ENCODE measurements around the gene GTF2H3.

GTF2H3 gene

DNA sequence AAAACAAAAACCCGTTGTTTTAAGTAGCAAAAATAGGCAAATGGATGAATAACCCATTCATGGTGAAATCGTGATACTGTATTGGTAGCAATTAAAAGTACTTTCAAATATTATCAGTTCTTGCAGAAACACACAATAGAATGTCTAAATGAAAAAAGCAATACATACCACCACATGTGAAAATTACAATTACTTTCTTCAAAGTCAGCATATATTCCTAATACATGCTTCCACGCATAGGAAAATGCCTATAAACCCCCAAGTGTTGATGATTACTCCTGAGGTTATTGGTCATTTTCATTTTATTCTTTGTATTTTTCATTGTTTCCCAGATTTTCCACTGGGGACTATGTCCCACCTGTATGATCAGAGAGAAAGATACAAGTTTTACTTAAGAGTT is 16.5 kb upstream of the GTF2H3 start:
- Histone ChIP-seq H3K4me1 (ENCODE audit: insufficient read depth, low read length) (no peaks in the 10 kb centered on the region), H3K9me3 (ENCODE audit: control insufficient read depth, insufficient read depth, low read length) (no peaks in the 10 kb centered on the region), H3K36me3 (ENCODE audit: insufficient read depth, low read length) (peaks cover 71% of the 10 kb centered on the region), H3K9ac (ENCODE audit: low read depth, low read length) (no peak overlapping the region)

DNA sequence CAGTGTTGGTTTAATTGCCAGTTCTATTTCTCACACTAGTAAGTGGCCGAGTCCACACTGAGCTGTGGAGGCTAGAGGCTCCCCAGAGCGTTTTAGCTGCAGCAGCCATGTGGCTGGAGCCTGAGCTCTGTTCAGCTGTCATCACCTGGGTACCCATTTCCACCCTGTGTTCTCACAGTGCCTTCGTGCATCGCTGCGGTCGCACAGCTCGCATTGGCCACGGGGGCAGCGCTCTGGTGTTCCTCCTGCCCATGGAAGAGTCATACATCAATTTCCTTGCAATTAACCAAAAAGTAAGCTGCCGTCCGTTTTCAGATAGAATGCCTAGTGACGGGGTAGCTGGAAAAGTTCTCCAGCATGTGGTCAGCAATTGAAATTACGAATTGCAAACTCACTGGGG is 16.0 kb upstream of the GTF2H3 start:
- Histone ChIP-seq H3K9ac (ENCODE audit: low read depth, low read length) (no peak overlapping the region), H3K36me3 (ENCODE audit: insufficient read depth, low read length) (peaks cover 70% of the 10 kb centered on the region), H3K4me1 (ENCODE audit: insufficient read depth, low read length) (no peaks in the 10 kb centered on the region), H3K9me3 (ENCODE audit: control insufficient read depth, insufficient read depth, low read length) (no peaks in the 10 kb centered on the region)

DNA sequence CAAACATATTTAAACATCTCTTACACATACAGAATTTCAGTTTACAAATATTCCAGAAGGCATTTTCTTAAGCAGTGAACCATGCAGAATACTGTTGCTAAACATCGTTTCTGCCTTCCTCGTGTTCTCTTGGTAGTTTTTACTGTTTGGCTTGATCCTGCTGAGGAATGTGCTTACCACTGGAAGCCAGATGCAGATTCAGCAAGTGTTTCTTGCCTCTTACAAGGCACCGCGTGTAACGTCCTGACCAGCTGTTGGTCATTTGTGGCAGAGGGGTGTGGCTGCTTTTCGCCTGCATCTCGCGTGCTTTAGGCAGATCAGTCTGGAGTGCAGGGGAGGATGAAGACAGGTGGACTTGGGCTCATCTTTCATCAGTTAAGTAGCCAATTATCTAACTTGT is 12.5 kb upstream of the GTF2H3 start:
- no peaks in the 10 kb centered on the region for H3K9me3 ChIP-seq (ENCODE audit: control insufficient read depth, insufficient read depth, low read length)
- H3K4me1 ChIP-seq (ENCODE audit: insufficient read depth, low read length) = no peaks in the 10 kb centered on the region
- no peak overlapping the region for H3K9ac ChIP-seq (ENCODE audit: low read depth, low read length)
- peaks cover 58% of the 10 kb centered on the region for H3K36me3 ChIP-seq (ENCODE audit: insufficient read depth, low read length)

DNA sequence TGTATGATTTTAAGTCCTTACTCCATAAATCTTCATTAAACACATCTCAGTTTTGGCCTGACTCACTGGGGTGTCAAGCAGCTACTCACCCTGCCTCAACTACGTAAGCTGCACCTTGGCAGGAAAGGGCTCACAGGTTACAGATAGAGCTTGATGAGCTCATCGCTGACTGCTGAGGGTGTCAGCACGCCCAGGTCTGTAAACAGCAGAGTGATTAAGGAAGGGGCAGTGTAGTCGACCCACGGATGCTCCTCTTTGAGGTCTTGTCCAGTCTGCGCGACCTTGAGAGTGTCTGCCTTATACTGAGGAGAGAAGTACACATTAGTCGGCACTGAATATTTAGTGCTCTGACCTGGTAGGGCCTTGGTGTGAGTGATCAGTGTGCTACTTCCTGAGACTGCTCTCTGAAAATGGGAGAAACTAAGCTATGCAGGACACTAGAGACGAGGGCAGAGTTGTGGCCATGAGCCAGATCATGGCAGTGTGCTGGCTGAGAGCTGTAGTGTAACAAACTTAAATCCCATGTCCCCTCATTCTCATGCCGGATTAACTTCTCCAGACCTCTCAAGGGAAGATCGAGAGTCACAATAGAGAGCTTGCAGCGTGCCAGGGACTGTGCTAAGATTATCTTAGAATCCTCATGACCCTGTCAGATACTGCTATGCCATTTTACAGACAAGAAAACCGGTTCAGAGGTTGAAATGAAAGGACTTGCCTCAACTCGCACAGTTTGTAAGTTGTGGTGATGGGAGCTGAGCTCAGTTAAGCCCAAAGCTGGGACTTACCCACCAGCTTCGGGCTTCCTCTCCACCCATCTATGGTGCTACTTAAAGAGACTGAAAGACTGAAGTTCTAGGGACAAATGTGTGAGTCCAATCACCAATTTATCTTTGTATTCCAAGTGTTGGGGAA is 11.8 kb upstream of the GTF2H3 start:
- H3K9me3 ChIP-seq (ENCODE audit: control insufficient read depth, insufficient read depth, low read length) = no peaks in the 10 kb centered on the region
- no peak overlapping the region for H3K9ac ChIP-seq (ENCODE audit: low read depth, low read length)
- H3K4me1 ChIP-seq (ENCODE audit: insufficient read depth, low read length) = no peaks in the 10 kb centered on the region
- H3K36me3 ChIP-seq (ENCODE audit: insufficient read depth, low read length) = peaks cover 51% of the 10 kb centered on the region

DNA sequence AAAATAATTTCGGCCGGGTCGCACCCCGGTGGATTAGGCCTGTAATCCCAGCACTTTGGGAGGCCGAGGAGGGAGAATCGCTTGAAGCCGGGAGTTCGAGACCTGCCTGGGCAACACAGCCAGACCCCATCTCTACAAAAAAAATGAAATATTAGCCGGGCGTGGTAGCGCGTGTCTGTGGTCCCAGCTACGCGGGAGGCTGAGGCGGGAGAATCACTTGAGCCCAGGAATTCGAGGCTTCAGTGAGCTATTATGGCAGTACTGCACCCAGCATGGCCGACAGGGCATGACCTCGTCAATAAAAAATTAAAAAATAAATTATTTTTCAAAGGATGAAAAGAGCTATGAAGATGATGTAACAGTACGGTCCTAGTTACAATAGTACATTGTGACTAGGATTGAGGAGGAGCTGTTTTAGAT is 523 bp downstream of the GTF2H3 start:
- H3K9me3 ChIP-seq (ENCODE audit: control insufficient read depth, insufficient read depth, low read length) = no peaks in the 10 kb centered on the region
- peak overlapping the region; percentile 96 for H3K9ac ChIP-seq (ENCODE audit: low read depth, low read length)
- H3K4me1 ChIP-seq (ENCODE audit: insufficient read depth, low read length) = peaks cover 5% of the 10 kb centered on the region; the same call in 1 of the 2 replicates
- H3K36me3 ChIP-seq (ENCODE audit: insufficient read depth, low read length) = peaks cover 17% of the 10 kb centered on the region

DNA sequence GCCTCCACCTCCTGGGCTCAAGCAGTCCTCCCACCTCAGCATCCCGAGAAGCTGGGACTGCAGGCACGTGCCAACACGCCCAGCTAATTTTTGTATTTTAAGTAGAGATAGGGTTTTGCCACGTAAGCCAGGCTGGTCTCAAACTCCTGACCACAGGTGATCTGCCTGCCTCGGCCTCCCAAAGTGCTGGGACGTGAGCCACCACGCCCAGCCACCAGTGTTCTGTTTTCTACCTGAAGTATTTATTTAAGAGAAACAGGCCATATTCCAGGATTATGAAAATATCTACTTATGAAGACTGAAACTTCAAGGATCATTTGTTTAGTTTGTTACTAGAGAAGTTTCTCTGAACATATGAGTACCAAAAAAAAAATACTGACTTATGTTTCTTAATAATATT is 10.3 kb downstream of the GTF2H3 start:
- Histone ChIP-seq H3K9me3 (ENCODE audit: control insufficient read depth, insufficient read depth, low read length) (no peaks in the 10 kb centered on the region), H3K36me3 (ENCODE audit: insufficient read depth, low read length) (peaks cover 14% of the 10 kb centered on the region), H3K4me1 (ENCODE audit: insufficient read depth, low read length) (no peaks in the 10 kb centered on the region), H3K9ac (ENCODE audit: low read depth, low read length) (no peak overlapping the region)

DNA sequence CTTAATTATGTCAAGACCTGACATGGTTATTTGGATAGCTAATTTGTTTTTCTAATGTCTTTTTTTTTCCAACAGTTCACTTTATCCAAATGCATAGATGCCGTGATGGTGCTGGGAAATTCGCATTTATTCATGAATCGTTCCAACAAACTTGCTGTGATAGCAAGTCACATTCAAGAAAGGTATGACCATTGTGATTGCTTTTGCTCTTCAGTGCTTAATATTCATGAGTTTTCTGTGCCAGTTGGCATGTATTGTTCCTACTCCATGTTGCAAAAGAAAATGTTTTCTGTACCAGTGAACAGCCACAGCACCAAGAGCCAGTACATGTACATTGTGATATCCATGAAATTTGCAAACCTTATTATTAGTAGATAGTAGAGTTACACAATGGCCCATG is 11.8 kb downstream of the GTF2H3 start:
- Histone ChIP-seq H3K36me3 (ENCODE audit: insufficient read depth, low read length) (peaks cover 18% of the 10 kb centered on the region), H3K9me3 (ENCODE audit: control insufficient read depth, insufficient read depth, low read length) (no peaks in the 10 kb centered on the region), H3K4me1 (ENCODE audit: insufficient read depth, low read length) (no peaks in the 10 kb centered on the region), H3K9ac (ENCODE audit: low read depth, low read length) (no peak overlapping the region)

DNA sequence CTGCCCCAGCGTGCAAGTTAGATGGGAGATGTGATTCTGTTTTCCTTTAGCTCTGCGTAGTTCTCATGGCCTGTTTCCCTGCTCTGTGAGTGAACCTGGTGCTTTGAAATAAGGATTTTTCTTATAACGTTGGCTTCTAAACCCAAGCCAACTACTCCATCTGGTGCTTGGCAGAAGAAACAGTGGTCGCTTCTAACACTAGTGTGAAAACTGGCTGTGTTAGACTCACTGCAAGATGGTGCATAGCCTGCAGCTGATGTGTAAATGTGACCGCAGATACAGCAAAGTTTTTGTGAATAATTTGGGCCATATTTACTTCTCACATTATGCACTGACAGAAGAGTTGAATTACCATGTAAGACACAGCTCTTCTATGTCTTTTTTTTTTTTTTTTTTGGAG is 12.2 kb downstream of the GTF2H3 start:
- Histone ChIP-seq H3K9ac (ENCODE audit: low read depth, low read length) (no peak overlapping the region), H3K36me3 (ENCODE audit: insufficient read depth, low read length) (peaks cover 21% of the 10 kb centered on the region), H3K9me3 (ENCODE audit: control insufficient read depth, insufficient read depth, low read length) (no peaks in the 10 kb centered on the region), H3K4me1 (ENCODE audit: insufficient read depth, low read length) (no peaks in the 10 kb centered on the region)

DNA sequence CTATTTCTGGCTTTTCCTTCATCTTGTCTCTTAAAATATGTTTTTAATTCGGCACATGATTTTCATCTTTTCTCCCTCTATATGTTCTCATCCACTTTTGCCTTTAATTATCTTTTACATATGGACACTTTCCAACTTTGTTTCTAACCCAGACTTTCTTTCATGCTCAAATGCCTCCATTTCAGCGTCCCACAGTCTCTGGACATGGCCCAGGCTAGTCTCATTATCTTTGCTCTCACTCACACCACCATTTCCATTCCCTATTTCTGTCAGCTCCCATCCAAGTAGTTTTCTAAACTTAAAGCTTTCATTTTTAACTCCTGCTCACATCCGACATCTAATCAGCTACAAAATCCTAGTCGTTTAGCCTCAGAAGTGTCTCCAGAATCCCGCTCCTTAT is 14.8 kb downstream of the GTF2H3 start:
- Histone ChIP-seq H3K4me1 (ENCODE audit: insufficient read depth, low read length) (no peaks in the 10 kb centered on the region), H3K36me3 (ENCODE audit: insufficient read depth, low read length) (peaks cover 25% of the 10 kb centered on the region), H3K9ac (ENCODE audit: low read depth, low read length) (no peak overlapping the region), H3K9me3 (ENCODE audit: control insufficient read depth, insufficient read depth, low read length) (no peaks in the 10 kb centered on the region)

DNA sequence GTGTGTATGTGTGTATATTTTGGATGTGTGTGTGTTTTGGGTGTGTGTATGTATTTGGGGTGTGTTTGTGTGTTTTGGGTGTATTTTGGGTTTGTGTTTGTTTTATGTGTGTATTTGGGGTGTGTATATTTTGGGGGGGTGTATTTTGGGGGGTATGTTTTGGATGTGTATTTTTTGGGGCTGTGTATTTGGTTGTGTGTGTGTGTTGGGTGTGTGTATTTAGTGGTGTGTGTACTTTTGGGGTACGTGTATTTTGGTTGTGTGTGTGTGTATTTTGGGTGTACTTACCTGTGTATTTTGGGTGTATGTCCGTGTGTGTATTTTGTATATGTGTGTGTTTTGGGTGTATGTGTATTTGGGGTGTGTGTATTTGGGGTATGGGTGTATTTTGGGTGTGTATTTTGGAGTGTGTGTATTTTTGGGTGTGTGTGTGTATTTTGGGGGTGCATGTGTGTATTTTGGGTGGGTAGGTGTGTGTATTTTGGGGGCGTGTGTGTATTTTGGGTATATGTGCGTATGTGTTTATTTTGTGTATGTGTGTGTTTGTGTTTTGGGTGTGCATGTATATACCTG is 20.6 kb downstream of the GTF2H3 start:
- Histone ChIP-seq H3K9ac (ENCODE audit: low read depth, low read length) (no peak overlapping the region), H3K4me1 (ENCODE audit: insufficient read depth, low read length) (no peaks in the 10 kb centered on the region), H3K9me3 (ENCODE audit: control insufficient read depth, insufficient read depth, low read length) (no peaks in the 10 kb centered on the region), H3K36me3 (ENCODE audit: insufficient read depth, low read length) (peaks cover 15% of the 10 kb centered on the region)

DNA sequence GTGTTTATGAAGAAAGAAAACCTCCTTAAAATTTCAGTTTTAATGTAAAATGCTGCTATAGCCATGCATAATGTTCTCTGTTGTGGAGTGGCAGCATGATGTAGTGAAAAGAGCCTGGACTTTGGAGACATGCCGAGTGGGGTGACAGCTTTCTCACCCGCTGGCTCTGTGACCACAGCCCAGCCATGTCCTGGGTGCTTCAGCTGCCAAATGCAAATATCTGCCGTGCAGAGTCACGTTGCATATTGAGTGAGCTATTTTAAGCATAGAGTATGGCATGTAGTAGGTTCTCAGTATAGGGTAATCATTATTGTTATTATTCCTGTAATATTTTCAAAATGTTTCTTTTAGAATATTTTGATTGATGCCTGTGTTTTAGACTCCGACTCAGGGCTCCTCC is 21.8 kb downstream of the GTF2H3 start:
- Histone ChIP-seq H3K9me3 (ENCODE audit: control insufficient read depth, insufficient read depth, low read length) (no peaks in the 10 kb centered on the region), H3K9ac (ENCODE audit: low read depth, low read length) (no peak overlapping the region), H3K4me1 (ENCODE audit: insufficient read depth, low read length) (no peaks in the 10 kb centered on the region), H3K36me3 (ENCODE audit: insufficient read depth, low read length) (peaks cover 17% of the 10 kb centered on the region)

DNA sequence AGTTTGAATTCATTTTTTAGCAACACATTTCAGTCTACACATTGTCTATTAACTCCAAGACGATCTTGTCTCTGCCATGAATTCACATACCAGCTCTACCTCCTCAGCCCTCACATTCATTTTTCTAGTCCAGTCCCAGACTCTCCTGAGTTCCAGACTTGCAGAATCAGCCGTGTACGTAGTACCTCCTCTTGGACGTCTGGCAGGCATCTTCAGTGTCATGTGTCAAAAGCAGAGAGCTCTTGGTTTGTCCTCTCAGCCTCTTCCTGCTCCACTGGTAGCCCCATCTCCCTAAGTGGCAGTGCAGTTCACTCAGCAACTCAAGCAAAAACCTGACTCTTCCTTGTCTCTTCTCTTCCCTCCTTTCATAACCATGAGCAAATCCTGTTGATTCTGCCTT is 22.8 kb downstream of the GTF2H3 start:
- Histone ChIP-seq H3K9ac (ENCODE audit: low read depth, low read length) (no peak overlapping the region), H3K9me3 (ENCODE audit: control insufficient read depth, insufficient read depth, low read length) (no peaks in the 10 kb centered on the region), H3K36me3 (ENCODE audit: insufficient read depth, low read length) (peaks cover 10% of the 10 kb centered on the region), H3K4me1 (ENCODE audit: insufficient read depth, low read length) (no peaks in the 10 kb centered on the region)

DNA sequence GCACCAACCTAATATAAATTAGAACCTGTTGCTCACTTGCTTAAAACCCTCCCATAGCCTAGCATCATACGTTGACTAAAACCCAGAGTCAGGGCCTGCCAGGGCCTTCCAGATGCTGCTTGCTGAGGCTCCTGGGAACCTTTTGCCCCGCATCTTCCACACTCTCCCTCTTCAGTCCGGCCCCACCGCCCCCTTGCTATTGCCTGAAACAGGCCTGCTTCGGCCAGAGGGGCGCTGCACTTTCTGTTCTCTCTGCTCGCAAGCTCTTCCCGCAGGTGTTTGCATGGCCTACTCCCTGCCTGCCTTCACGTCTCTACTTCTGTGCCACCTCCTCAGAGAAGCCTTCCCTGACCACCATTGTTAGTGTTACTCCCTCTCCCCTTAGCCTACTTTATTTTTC is 23.6 kb downstream of the GTF2H3 start:
- Histone ChIP-seq H3K9ac (ENCODE audit: low read depth, low read length) (no peak overlapping the region), H3K9me3 (ENCODE audit: control insufficient read depth, insufficient read depth, low read length) (no peaks in the 10 kb centered on the region), H3K4me1 (ENCODE audit: insufficient read depth, low read length) (no peaks in the 10 kb centered on the region), H3K36me3 (ENCODE audit: insufficient read depth, low read length) (peaks cover 10% of the 10 kb centered on the region)

DNA sequence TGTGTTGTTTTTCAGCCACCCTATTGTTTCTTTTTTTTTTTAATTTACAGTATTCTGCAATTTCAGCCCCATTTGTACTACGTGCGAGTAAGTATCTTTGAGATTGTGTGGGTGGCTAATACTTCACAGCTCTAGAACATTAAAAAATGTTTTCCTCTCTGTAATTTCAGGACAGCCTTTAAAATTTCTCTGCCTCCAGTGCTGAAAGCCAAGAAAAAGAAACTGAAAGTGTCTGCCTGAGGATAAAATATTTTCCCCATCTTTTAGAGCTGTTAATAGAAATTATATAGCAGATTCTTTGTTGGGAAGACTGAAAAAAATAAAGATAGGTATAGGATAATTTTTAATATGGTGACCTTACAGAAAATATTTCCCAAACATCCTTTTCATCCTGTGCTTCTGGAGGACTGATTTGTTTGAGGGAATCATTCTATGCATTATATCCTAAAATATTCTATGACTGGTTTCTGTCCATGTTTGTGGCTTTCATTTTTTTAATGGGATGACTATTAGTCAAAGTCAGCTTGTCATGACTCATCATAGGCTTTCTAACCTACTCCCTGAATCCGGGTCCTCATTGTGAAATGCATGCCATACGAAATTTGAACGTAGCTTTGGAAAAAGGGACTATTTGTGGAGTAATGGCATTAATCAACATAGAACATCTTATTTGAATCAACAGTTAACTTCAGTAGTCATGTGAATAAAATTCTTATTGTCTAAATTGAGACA is 26.5 kb downstream of the GTF2H3 start:
- no peaks in the 10 kb centered on the region for H3K4me1 ChIP-seq (ENCODE audit: insufficient read depth, low read length)
- no peak overlapping the region for H3K9ac ChIP-seq (ENCODE audit: low read depth, low read length)
- H3K36me3 ChIP-seq (ENCODE audit: insufficient read depth, low read length) = peaks cover 10% of the 10 kb centered on the region

DNA sequence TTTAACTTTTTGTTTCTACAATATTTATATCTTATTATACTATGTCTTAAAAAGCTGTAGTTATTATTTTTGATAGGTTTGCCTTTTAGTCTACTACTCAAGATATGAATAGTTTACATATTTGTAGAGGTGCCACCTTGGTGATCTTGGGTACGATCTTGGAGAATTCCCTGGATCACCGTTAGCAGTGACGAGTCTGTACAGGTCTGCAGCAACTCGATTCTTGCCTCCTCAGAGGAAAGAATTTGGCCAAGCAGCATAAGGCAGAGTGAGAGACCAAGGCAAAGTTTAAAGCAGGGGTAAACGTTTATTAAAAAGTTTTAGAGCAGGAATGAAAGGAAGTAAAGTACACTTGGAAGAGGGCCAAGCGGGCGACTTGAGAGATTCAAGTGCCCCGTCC is 34.1 kb downstream of the GTF2H3 start:
- Histone ChIP-seq H3K9ac (ENCODE audit: low read depth, low read length) (no peak overlapping the region), H3K4me1 (ENCODE audit: insufficient read depth, low read length) (no peaks in the 10 kb centered on the region), H3K9me3 (ENCODE audit: control insufficient read depth, insufficient read depth, low read length) (no peaks in the 10 kb centered on the region), H3K36me3 (ENCODE audit: insufficient read depth, low read length) (no peaks in the 10 kb centered on the region)

More for the DNA sequence above, 26.5 kb downstream of the GTF2H3 start:
- no peaks in the 10 kb centered on the region for H3K9me3 ChIP-seq (ENCODE audit: control insufficient read depth, insufficient read depth, low read length)
